H1 (cell line): Measurements from ENCODE around the gene RAB30. TPM values are rescaled to one million over a fixed set of nuclear protein-coding genes. Genes with fewer than 3 reads are reported as not detected.

Experiments used
- CTCF ChIA-PET: fragments of 300-600 bp; sonication (Branson Sonifier 250); formaldehyde crosslinking; loops from one replicate; lab custom pipeline; 2021; ENCODE audit not compliant: partially characterized antibody; lab: Charles Lee
- POLR2A ChIA-PET: fragments of 300-600 bp; sonication (Branson Sonifier 250); formaldehyde crosslinking; loops from one replicate; lab custom pipeline; 2021; ENCODE audit warnings: inconsistent platforms; ENCODE audit not compliant: partially characterized antibody; lab: Charles Lee
- DNase-seq, 2 experiments: peaks; one replicate each; pipeline versions ENCODE4 v3.0.0 to v3.0.0-alpha.2; 2010 to 2022; ENCODE audit warnings: low spot score in 2 of 2, low read depth in 1 of 2, mixed read lengths in 1 of 2
- FAIRE-seq: peaks from 2 replicates; lab custom pipeline; 2011; peaks lifted over from hg19 to GRCh38; lab: Jason Lieb, UNC
- H2AFZ ChIP-seq: 2 replicates; pipeline ENCODE4 v1.8.1; 2012; ENCODE audit warnings: low read length, inconsistent platforms
- H2AK5ac ChIP-seq: 2 replicates; pipeline ENCODE4 v1.6.1; 2013; ENCODE audit warnings: low read depth, low read length
- H2BK120ac ChIP-seq: replicated peaks from 2 replicates; pipeline ENCODE3; 2013; ENCODE audit warnings: low read depth, low read length, inconsistent platforms
- H2BK12ac ChIP-seq: 2 replicates; pipeline ENCODE4 v1.6.1; 2013; ENCODE audit warnings: low read depth, low read length
- H2BK15ac ChIP-seq: 2 replicates; pipeline ENCODE4 v1.6.1; 2013; ENCODE audit warnings: low read length
- H2BK20ac ChIP-seq: 2 replicates; pipeline ENCODE4 v1.6.1; 2013; ENCODE audit warnings: low read length
- H2BK5ac ChIP-seq: 2 replicates; pipeline ENCODE4 v1.6.1; 2013; ENCODE audit warnings: low read depth, low read length
- H3K14ac ChIP-seq: 2 replicates; pipeline ENCODE4 v1.6.1; 2013; ENCODE audit warnings: inconsistent platforms; ENCODE audit not compliant: insufficient read length
- H3K18ac ChIP-seq: 2 replicates; pipeline ENCODE4 v1.6.1; 2013; ENCODE audit warnings: low read length; ENCODE audit errors: extremely low read depth
- H3K23ac ChIP-seq: 2 replicates; pipeline ENCODE4 v1.6.1; 2013; ENCODE audit warnings: inconsistent platforms; ENCODE audit not compliant: insufficient read length
- H3K23me2 ChIP-seq: 2 replicates; pipeline ENCODE4 v1.6.1; 2013; ENCODE audit warnings: low read depth, low read length
- H3K27ac ChIP-seq: 2 replicates; pipeline ENCODE4 v1.6.1; 2011; ENCODE audit warnings: low read depth, low read length, inconsistent platforms
- H3K27me3 ChIP-seq, 4 experiments: replicated peaks in 1 of 4; 1 replicate in 1 of 4; 2 replicates in 3 of 4; pipeline versions ENCODE4 v1.6.1 to v1.8.1; 2011 to 2013; ENCODE audit warnings: low read length in 3 of 4, mild to moderate bottlenecking in 3 of 4, inconsistent platforms in 2 of 4, mixed read lengths in 2 of 4, moderate library complexity in 1 of 4; ENCODE audit not compliant: control insufficient read depth in 3 of 4, insufficient read depth in 3 of 4; ENCODE audit errors: extremely low read depth in 1 of 4
- H3K36me3 ChIP-seq, 4 experiments: 2 replicates each; pipeline versions ENCODE4 v1.6.1 to v1.8.1; 2011 to 2013; ENCODE audit warnings: mild to moderate bottlenecking in 4 of 4, low read length in 3 of 4, moderate library complexity in 2 of 4, control low read depth in 1 of 4, inconsistent platforms in 1 of 4; ENCODE audit not compliant: insufficient read depth in 4 of 4, control insufficient read depth in 2 of 4
- H3K4ac ChIP-seq: replicated peaks from 2 replicates; pipeline ENCODE3; 2013; ENCODE audit warnings: low read length, low read depth, mixed read lengths, inconsistent platforms; ENCODE audit not compliant: insufficient read length
- H3K4me1 ChIP-seq, 4 experiments: replicated peaks in 1 of 4; 1 replicate in 1 of 4; 2 replicates in 3 of 4; pipeline versions ENCODE4 v1.6.1 to v1.8.1; 2011 to 2013; ENCODE audit warnings: low read length in 3 of 4, inconsistent platforms in 2 of 4, mixed read lengths in 1 of 4; ENCODE audit not compliant: insufficient read depth in 4 of 4, control insufficient read depth in 3 of 4
- H3K4me2 ChIP-seq, 2 experiments: 2 replicates each; pipeline versions ENCODE4 v1.6.1 to v1.8.1; 2011 to 2013; ENCODE audit warnings: low read depth in 2 of 2, low read length in 2 of 2, control low read depth in 1 of 2, inconsistent platforms in 1 of 2, mild to moderate bottlenecking in 1 of 2; ENCODE audit not compliant: insufficient read depth in 1 of 2
- H3K4me3 ChIP-seq, 4 experiments: fragments of 200-600, 300-600 bp in 1 of 4; sonication (generic), shearing (Covaris generic), sonication (Bioruptor Twin) in 1 of 4; 2 replicates each; pipeline versions ENCODE4 v1.5.1 to v1.8.1; 2011 to 2016; ENCODE audit warnings: low read length in 4 of 4, low read depth in 3 of 4, control low read depth in 2 of 4, inconsistent platforms in 2 of 4, mild to moderate bottlenecking in 2 of 4, mixed read lengths in 1 of 4, moderate library complexity in 1 of 4; ENCODE audit not compliant: insufficient read depth in 2 of 4; ENCODE audit errors: extremely low read depth in 1 of 4
- H3K56ac ChIP-seq: replicated peaks from 2 replicates; pipeline ENCODE3; 2013; ENCODE audit warnings: low read depth, mild to moderate bottlenecking, mixed read lengths, low read length, inconsistent platforms; ENCODE audit not compliant: insufficient read length
- H3K79me1 ChIP-seq: 2 replicates; pipeline ENCODE4 v1.6.1; 2013; ENCODE audit warnings: low read depth, low read length, control low read depth
- H3K79me2 ChIP-seq, 2 experiments: 2 replicates each; pipeline versions ENCODE4 v1.6.1 to v1.8.1; 2012 to 2013; ENCODE audit warnings: low read length in 2 of 2, mild to moderate bottlenecking in 2 of 2, inconsistent platforms in 1 of 2; ENCODE audit not compliant: insufficient read depth in 2 of 2, control insufficient read depth in 1 of 2
- H3K9ac ChIP-seq, 4 experiments: replicated peaks in 1 of 4; 1 replicate in 1 of 4; 2 replicates in 3 of 4; pipeline versions ENCODE4 v1.6.1 to v1.8.1; 2011 to 2013; ENCODE audit warnings: low read depth in 3 of 4, low read length in 3 of 4, control low read depth in 2 of 4, mild to moderate bottlenecking in 2 of 4, moderate library complexity in 2 of 4, inconsistent platforms in 1 of 4; ENCODE audit errors: extremely low read depth in 1 of 4
- H3K9me3 ChIP-seq, 2 experiments: 2 replicates each; pipeline versions ENCODE4 v1.6.1 to v1.8.1; 2012 to 2013; ENCODE audit warnings: mild to moderate bottlenecking in 2 of 2, moderate library complexity in 2 of 2, control low read depth in 1 of 2, inconsistent platforms in 1 of 2, low read depth in 1 of 2, low read length in 1 of 2, mixed read lengths in 1 of 2; ENCODE audit not compliant: insufficient read depth in 2 of 2
- H4K20me1 ChIP-seq, 2 experiments: replicated peaks in 1 of 2; 2 replicates each; pipeline versions ENCODE3 to v1.8.1; 2011 to 2013; ENCODE audit warnings: inconsistent platforms in 2 of 2, low read length in 2 of 2, mild to moderate bottlenecking in 1 of 2; ENCODE audit not compliant: insufficient read depth in 2 of 2, control insufficient read depth in 1 of 2
- H4K5ac ChIP-seq: 2 replicates; pipeline ENCODE4 v1.6.1; 2013; ENCODE audit warnings: low read length, low read depth, mixed read lengths, inconsistent platforms; ENCODE audit not compliant: insufficient read length
- H4K8ac ChIP-seq: 2 replicates; pipeline ENCODE4 v1.8.0; 2013; ENCODE audit warnings: mild to moderate bottlenecking, moderate library complexity, low read length, inconsistent platforms; ENCODE audit not compliant: insufficient read depth; ENCODE audit errors: extremely low read depth
- H4K91ac ChIP-seq: replicated peaks from 2 replicates; pipeline ENCODE3; 2013; ENCODE audit warnings: low read length, mixed read lengths, inconsistent platforms; ENCODE audit not compliant: insufficient read length
- BRCA1 ChIP-seq: IDR thresholded peaks from 2 replicates; pipeline ENCODE4 v1.6.1; 2012; ENCODE audit warnings: low read depth, low read length, improper control_type of control experiment
- CEBPB ChIP-seq: IDR thresholded peaks from 2 replicates; pipeline ENCODE4 v1.6.1; 2012; ENCODE audit warnings: low read depth, low read length
- FOSL1 ChIP-seq: IDR thresholded peaks from 2 replicates; pipeline ENCODE4 v1.6.1; 2011; ENCODE audit warnings: mild to moderate bottlenecking, low read depth, low read length, moderate library complexity; ENCODE audit not compliant: insufficient read depth
- HDAC2 ChIP-seq, 2 experiments: fragments of 300-600 bp in 1 of 2; sonication (generic) in 1 of 2; IDR thresholded peaks; 2 replicates each; pipeline ENCODE4 v1.6.1; 2011 to 2012; ENCODE audit warnings: low read depth in 2 of 2, low read length in 2 of 2, mild to moderate bottlenecking in 2 of 2, moderate library complexity in 2 of 2, borderline replicate concordance in 1 of 2, inconsistent platforms in 1 of 2
- JUN ChIP-seq: IDR thresholded peaks from 2 replicates; pipeline ENCODE4 v1.6.1; 2011; ENCODE audit warnings: low read depth, mild to moderate bottlenecking, improper control_type of control experiment, low read length
- NRF1 ChIP-seq: IDR thresholded peaks from 2 replicates; pipeline ENCODE4 v1.6.1; 2011; ENCODE audit warnings: mild to moderate bottlenecking, low read depth, low read length, improper control_type of control experiment
- TEAD4 ChIP-seq: IDR thresholded peaks from 2 replicates; pipeline ENCODE4 v1.6.1; 2012; ENCODE audit warnings: low read depth, low read length, inconsistent platforms, mixed read lengths
- polyA plus RNA-seq, 7 experiments: library from polyadenylated mRNA; depleted of rRNA in 3 of 7; stranded (reverse) in 5 of 7; unstranded in 2 of 7; fragments of >200 nt in 5 of 7; fragments of 200-250 nt in 2 of 7; gene quantifications; 1 replicate in 5 of 7; 2 replicates in 1 of 7; 4 replicates in 1 of 7; pipeline versions ENCODE4 v1.2.1 to v1.2.3, GENCODE V29; 2011 to 2013; ENCODE audit warnings: missing spikeins in 2 of 7, mixed read lengths in 2 of 7
- total RNA-seq: library from RNA; stranded (reverse); fragmentation: NEBNext Ultra II Directional; extraction: Animal tissue kit (Norgen Biotek cat#: 25700); gene quantifications from 2 replicates; pipeline ENCODE4 v1.2.1, GENCODE V29; 2021
- TF ChIP-seq, protein P1 (sequence below), 3 experiments: IDR thresholded peaks; 1 replicate in 2 of 3; 2 replicates in 1 of 3; pipeline versions ENCODE4 v1.5.1 to v1.6.1; 2011; ENCODE audit warnings: low read length in 3 of 3, mild to moderate bottlenecking in 3 of 3, inconsistent platforms in 2 of 3, low read depth in 1 of 3, moderate library complexity in 1 of 3; ENCODE audit not compliant: insufficient read depth in 1 of 3; ENCODE audit errors: control extremely low read depth in 1 of 3
- TF ChIP-seq, protein P2 (sequence below): IDR thresholded peaks from 2 replicates; pipeline ENCODE4 v1.6.1; 2012; ENCODE audit warnings: low read length, inconsistent platforms

RAB30 gene
- total and polyA plus RNA-seq, 2 of the 8 experiments (the other 6 are each of a cell fraction or from before 2014, with no cell fraction given), result 1.6 to 11.7 TPM

GRCh38 chr11:83073884-83074283, 2.2 kb upstream of the RAB30 start:
- H3K4me3 ChIP-seq, result 0 out of 8 replicates have a peak overlapping the region, but pooled peaks of 1 of the 4 experiments have one; percentile 94
- H3K79me1 ChIP-seq, result peaks cover 3% of the 10 kb centered on the region; the same call in 1 of the 2 replicates
- peaks cover 13% of the 10 kb centered on the region for H3K23me2 ChIP-seq
- CTCF ChIA-PET, result interaction anchor here (1.1 to 3.2 kb wide), 2 partner anchors 15 to 166 kb away, joined by 3 to 14 read pairs; no protein-coding TSS in a partner anchor
- H3K23ac ChIP-seq, result no peak overlapping the region
- FAIRE-seq, result no peak
- no peak overlapping the region for H3K18ac ChIP-seq
- H3K4ac ChIP-seq, result no peak overlapping the region
- H4K8ac ChIP-seq, result no peak overlapping the region
- H3K4me2 ChIP-seq, result no peak overlapping the region; a peak in 1 of 4 replicates
- H2BK15ac ChIP-seq, result no peak overlapping the region
- H4K20me1 ChIP-seq, result peaks cover 0 to 5% of the 10 kb centered on the region in 2 experiments
- no peak for TF ChIP-seq HDAC2 (IDR thresholded peaks at IDR 0.05; ENCODE audit: borderline replicate concordance in 1 of 2, low read depth in 2 of 2, low read length in 2 of 2)
- no peak for TF ChIP-seq BRCA1
- no peak for TF ChIP-seq TEAD4
- no peak for TF ChIP-seq FOSL1
- TF ChIP-seq JUN, result no peak
- TF ChIP-seq, protein P1, sequence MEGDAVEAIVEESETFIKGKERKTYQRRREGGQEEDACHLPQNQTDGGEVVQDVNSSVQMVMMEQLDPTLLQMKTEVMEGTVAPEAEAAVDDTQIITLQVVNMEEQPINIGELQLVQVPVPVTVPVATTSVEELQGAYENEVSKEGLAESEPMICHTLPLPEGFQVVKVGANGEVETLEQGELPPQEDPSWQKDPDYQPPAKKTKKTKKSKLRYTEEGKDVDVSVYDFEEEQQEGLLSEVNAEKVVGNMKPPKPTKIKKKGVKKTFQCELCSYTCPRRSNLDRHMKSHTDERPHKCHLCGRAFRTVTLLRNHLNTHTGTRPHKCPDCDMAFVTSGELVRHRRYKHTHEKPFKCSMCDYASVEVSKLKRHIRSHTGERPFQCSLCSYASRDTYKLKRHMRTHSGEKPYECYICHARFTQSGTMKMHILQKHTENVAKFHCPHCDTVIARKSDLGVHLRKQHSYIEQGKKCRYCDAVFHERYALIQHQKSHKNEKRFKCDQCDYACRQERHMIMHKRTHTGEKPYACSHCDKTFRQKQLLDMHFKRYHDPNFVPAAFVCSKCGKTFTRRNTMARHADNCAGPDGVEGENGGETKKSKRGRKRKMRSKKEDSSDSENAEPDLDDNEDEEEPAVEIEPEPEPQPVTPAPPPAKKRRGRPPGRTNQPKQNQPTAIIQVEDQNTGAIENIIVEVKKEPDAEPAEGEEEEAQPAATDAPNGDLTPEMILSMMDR (IDR thresholded peaks at IDR 0.05; ENCODE audit: control extremely low read depth in 1 of 3, insufficient read depth in 1 of 3, low read depth in 1 of 3, low read length in 3 of 3), result no peak
- TF ChIP-seq, protein P2, sequence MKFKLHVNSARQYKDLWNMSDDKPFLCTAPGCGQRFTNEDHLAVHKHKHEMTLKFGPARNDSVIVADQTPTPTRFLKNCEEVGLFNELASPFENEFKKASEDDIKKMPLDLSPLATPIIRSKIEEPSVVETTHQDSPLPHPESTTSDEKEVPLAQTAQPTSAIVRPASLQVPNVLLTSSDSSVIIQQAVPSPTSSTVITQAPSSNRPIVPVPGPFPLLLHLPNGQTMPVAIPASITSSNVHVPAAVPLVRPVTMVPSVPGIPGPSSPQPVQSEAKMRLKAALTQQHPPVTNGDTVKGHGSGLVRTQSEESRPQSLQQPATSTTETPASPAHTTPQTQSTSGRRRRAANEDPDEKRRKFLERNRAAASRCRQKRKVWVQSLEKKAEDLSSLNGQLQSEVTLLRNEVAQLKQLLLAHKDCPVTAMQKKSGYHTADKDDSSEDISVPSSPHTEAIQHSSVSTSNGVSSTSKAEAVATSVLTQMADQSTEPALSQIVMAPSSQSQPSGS, result no peak
- no peak for TF ChIP-seq NRF1
- no peak for TF ChIP-seq CEBPB
- no peak overlapping the region for H2BK12ac ChIP-seq
- no peak overlapping the region for H3K9ac ChIP-seq
- H2BK120ac ChIP-seq, result no peak overlapping the region
- H3K56ac ChIP-seq, result no peak overlapping the region
- H3K4me1 ChIP-seq, result peaks cover 0 to 17% (median 3%) of the 10 kb centered on the region in 4 experiments; a peak in 4 of 7 replicates
- H2BK5ac ChIP-seq, result no peak overlapping the region
- H3K79me2 ChIP-seq, result peaks cover 3 to 30% of the 10 kb centered on the region in 2 experiments; a peak in 3 of 4 replicates
- no peak for DNase-seq
- H3K9me3 ChIP-seq, result no peaks in the 10 kb centered on the region
- H2BK20ac ChIP-seq, result no peak overlapping the region
- no peak overlapping the region for H3K14ac ChIP-seq
- H2AK5ac ChIP-seq, result no peak overlapping the region
- H4K91ac ChIP-seq, result no peak overlapping the region
- H2AFZ ChIP-seq, result no peak overlapping the region
- peaks cover 0 to 39% (median 3%) of the 10 kb centered on the region in 4 experiments; a peak in 4 of 8 replicates for H3K36me3 ChIP-seq
- H4K5ac ChIP-seq, result no peak overlapping the region
- POLR2A ChIA-PET, result interaction anchor here (0.7 to 7.9 kb wide), 5 partner anchors 10 to 71 kb away, joined by 3 to 60 read pairs (median 4); no protein-coding TSS in a partner anchor
- H3K27ac ChIP-seq, result no peak overlapping the region
- H3K27me3 ChIP-seq, result no peaks in the 10 kb centered on the region
